ENCODE data around the gene TMEM250.

- no peak for TF ChIP-seq POLR2A (IDR thresholded peaks at IDR 0.05)
- no peak for TF ChIP-seq CTCF (IDR thresholded peaks at IDR 0.05)
These were observed 757 bp downstream of the TMEM250 start for GRCh38 chr9:136117916-136118319.

Data from right lobe of liver (tissue), 4 donors.